IPS-11a (cell line): Measurements from ENCODE around the gene ARHGAP26.

Experiments
- H3K4me3 ChIP-seq: one replicate; pipeline ENCODE4 v1.5.1; 2013; ENCODE audit warnings: low read depth, low read length, control low read depth

Gene ARHGAP26

GRCh38 chr5:143004361-143005145 lies 234.4 kb downstream of the ARHGAP26 start:
- no peak overlapping the region for H3K4me3 ChIP-seq

- no peak overlapping the region for H3K4me3 ChIP-seq
These were observed 236.3 kb downstream of the ARHGAP26 start for GRCh38 chr5:143006501-143006900.

- H3K4me3 ChIP-seq = no peak overlapping the region
These were observed 237.9 kb downstream of the ARHGAP26 start for GRCh38 chr5:143008032-143008431.

GRCh38 chr5:143008809-143009521 lies 238.8 kb downstream of the ARHGAP26 start:
- no peak overlapping the region for H3K4me3 ChIP-seq

- no peak overlapping the region for H3K4me3 ChIP-seq
These were observed 240.2 kb downstream of the ARHGAP26 start for GRCh38 chr5:143010351-143010750.

GRCh38 chr5:143011585-143011984 lies 241.4 kb downstream of the ARHGAP26 start:
- no peak overlapping the region for H3K4me3 ChIP-seq

- H3K4me3 ChIP-seq = no peak overlapping the region
These were observed 243.2 kb downstream of the ARHGAP26 start for GRCh38 chr5:143013176-143013891.

GRCh38 chr5:143014017-143014651 lies 244.0 kb downstream of the ARHGAP26 start:
- no peak overlapping the region for H3K4me3 ChIP-seq

GRCh38 chr5:143016777-143017516 lies 246.8 kb downstream of the ARHGAP26 start:
- no peak overlapping the region for H3K4me3 ChIP-seq

- H3K4me3 ChIP-seq = no peak overlapping the region
These were observed 247.4 kb downstream of the ARHGAP26 start for GRCh38 chr5:143017541-143017940.

- H3K4me3 ChIP-seq = no peak overlapping the region
These were observed 247.8 kb downstream of the ARHGAP26 start for GRCh38 chr5:143017992-143018391.

- no peak overlapping the region for H3K4me3 ChIP-seq
These were observed 249.0 kb downstream of the ARHGAP26 start for GRCh38 chr5:143019157-143019556.

- H3K4me3 ChIP-seq = no peak overlapping the region
These were observed 249.7 kb downstream of the ARHGAP26 start for GRCh38 chr5:143019614-143020515.

- no peak overlapping the region for H3K4me3 ChIP-seq
These were observed 251.4 kb downstream of the ARHGAP26 start for GRCh38 chr5:143021595-143021994.

- H3K4me3 ChIP-seq = no peak overlapping the region
These were observed 253.4 kb downstream of the ARHGAP26 start for GRCh38 chr5:143023411-143024096.

GRCh38 chr5:143024228-143024920 lies 254.2 kb downstream of the ARHGAP26 start:
- H3K4me3 ChIP-seq = no peak overlapping the region

- H3K4me3 ChIP-seq = no peak overlapping the region
These were observed 255.2 kb downstream of the ARHGAP26 start for GRCh38 chr5:143025376-143025775.

- no peak overlapping the region for H3K4me3 ChIP-seq
These were observed 255.8 kb downstream of the ARHGAP26 start for GRCh38 chr5:143025971-143026370.
